Measurements from ENCODE around the gene HNF4A. TPM values are rescaled to one million over a fixed set of nuclear protein-coding genes. Genes with fewer than 3 reads are reported as not detected.

The HNF4A gene
- total RNA-seq, 2 donors from 2014 or later: not detected

DNA sequence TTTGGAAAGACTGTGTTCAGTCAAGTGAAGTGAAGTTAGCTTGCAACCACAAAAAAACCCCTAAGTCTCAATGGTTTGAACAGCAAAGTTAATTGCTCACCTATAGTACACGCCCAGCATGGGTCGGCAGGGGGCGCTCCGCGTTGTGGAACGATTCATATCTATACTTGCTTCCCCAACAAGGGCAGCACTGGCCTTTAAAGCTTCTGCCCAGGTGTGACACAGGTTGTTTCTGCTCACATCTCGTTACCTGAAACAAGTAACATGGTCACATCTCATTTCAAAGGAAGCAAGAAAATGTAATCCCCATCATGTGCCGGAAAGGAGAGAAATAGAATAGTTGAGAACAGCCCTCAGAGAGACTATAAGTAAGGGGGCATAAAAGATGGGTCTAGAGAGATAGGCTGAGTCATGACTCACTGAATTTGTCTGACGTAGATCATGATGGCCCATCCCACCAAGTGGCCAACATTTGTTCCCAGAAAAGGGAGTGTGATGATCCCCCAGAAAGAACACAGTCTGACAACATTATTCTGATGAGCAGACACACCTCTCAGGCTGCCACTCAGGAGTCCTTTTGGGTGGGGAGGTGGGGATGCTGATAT lies 29.0 kb downstream of the HNF4A start:
- DNase-seq: peak; percentile 82
- ATAC-seq: peak; percentile 56 to 71
- intact Hi-C loops (cut with DNase I): loop anchor here (2.0 to 10.0 kb wide), 3 partner anchors 70 to 226 kb away; partner anchors contain the start of gene FITM2 (in 1 of the 2)

GRCh38 chr20:44388466-44389023 lies 33.0 kb downstream of the HNF4A start:
- peak; percentile 69 for DNase-seq
- intact Hi-C loops (cut with DNase I): loop anchor here (2.0 to 10.0 kb wide), 3 partner anchors 74 to 171 kb away; partner anchors contain the start of gene FITM2 (in 1 of the 2)
- peak; percentile 64 to 86 for ATAC-seq

DNA sequence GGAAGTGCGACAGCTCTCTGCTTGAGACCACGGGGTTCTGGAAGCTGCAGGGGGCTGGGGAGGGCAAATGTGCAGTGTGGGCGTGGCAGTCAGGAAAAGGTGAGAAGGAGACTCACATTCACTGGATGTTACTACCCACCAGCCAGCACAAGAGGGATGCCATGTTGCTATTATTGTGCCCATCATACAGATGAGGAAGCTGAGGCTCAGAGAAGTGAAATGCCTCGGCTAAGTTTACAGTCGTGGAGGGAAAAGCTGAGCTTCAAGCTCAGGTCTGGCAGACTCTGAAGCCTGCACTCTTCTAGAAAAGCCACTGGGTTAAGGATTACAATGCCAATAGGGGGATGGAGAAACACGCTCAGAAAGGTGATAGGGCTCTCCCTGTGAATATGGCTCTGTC lies 34.4 kb downstream of the HNF4A start:
- DNase-seq: no peak
- ATAC-seq: no peak
- intact Hi-C loops (cut with DNase I): loop anchor here (2.0 to 10.0 kb wide), 3 partner anchors 75 to 173 kb away; partner anchors contain the start of gene FITM2 (in 1 of the 2)

DNA sequence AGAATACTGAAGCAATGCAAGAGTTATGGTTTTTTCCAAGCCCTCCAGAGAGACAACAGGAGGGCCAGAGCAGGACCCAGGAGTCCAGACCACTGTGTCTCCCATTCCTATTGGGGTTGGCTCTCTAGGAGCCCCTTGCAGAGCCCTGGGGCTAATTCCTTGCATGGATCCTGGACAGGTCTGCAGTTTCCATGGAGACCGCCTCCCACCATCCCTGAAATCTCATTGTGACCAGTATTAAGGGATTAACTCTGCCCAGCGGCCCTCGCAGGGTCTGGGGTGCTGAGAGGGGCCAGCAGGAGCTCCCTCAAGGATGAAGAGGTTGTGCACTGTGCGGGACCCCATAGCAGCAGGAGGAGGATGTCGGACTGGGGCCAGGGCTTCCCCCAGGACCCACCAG lies 34.8 kb downstream of the HNF4A start:
- no peak for DNase-seq
- ATAC-seq: no peak
- intact Hi-C loops (cut with DNase I): no loop called here

DNA sequence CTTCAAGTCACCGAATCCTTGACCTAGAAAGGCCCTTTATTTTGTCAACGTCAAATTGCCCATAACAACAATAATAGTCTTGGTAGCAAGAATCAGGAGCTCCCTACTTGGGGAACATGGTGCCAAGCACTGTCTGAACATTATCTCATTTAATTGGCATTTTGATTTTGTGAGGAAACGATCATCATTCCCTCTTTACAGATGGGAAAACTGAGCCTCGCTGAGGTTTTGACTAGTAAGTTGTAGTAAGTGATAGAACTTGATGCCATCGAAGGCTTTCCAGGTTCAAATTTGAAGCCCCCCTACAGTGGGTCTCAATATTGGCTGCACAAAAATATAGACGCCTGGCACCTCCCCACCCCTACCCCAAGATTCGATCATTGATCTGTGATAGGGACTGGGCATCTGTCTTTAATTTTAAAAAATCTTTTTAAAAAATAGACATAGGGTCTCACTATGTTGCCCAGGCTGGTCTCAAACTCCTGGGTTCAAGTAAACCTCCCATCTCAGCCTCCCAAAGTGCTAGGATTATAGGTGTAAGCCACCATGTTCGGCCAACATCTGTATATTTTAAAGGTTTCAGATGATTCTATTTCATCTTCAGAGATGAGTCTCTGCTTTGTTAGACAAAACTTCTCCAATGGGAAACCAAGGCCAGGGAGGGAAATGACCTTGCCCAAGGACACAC lies 36.7 kb downstream of the HNF4A start:
- intact Hi-C loops (cut with DNase I): no loop called here
- ATAC-seq (no peak), DNase-seq (no peak)

DNA sequence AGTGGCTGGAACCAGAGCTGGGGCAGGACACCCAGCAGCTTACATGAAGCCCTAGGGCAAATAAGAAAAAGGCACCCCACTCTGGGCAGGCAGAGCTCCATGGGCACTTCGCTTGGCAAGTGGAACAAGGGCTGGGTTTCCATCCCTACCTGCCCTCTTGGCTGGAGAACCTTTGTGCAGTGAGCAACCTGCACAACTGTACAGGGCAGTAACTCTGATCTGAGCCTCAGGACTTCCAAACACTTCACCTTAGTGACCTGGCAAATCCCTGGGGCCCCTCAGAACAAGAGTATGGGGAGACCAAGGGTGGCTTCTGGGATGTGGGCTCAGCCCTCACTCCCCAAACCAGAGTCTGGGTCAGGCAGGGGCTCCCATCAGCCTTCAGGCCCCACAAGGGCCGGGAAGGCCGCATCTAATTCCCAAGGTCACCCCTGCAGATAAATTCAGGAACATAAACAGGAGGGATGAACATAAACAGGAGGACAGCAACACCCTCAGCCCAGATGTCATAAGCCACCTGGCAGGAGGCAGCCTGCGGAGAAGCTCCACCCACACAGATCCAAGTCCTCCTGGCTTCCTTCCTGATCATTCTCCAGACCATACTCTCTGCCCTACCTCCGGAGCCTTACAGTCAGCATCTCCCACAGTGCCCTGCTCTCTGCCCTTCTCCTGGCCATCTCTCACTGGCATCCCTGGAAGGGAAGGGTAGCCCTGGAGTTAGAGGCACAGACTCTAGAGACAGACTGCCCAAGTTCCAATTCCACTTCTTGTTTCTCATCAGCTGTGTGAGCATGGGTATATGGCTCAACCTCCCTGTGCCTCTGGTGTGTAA lies 37.5 kb downstream of the HNF4A start:
- intact Hi-C loops (cut with DNase I): no loop called here
- DNase-seq (no peak), ATAC-seq (no peak)

GRCh38 chr20:44393608-44394451 lies 38.3 kb downstream of the HNF4A start:
- DNase-seq (no peak), ATAC-seq (no peak)
- intact Hi-C loops (cut with DNase I): no loop called here

DNA sequence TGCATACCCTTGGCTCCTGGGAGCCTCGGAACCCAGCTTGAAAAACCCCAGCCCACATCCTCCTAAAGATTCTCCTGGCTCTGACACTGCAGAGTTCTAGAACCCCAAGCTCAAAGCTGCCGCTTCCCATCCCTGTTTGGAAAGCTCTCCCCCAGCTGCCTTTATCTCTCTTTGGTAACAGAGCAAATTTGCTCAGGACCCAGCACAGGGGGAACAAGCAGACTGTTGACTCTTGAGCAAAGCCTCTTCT lies 38.9 kb downstream of the HNF4A start:
- no peak for ATAC-seq
- intact Hi-C loops (cut with DNase I): no loop called here
- no peak for DNase-seq

- ATAC-seq (peak in 1 of 2 donors; percentile 63), DNase-seq (no peak)
- intact Hi-C loops (cut with DNase I): no loop called here
Measured at GRCh38 chr20:44394702-44395460, 39.4 kb downstream of the HNF4A start.

GRCh38 chr20:44395461-44396340 lies 40.2 kb downstream of the HNF4A start:
- intact Hi-C loops (cut with DNase I): no loop called here
- no peak for DNase-seq

GRCh38 chr20:44396369-44397130 lies 41.1 kb downstream of the HNF4A start:
- ATAC-seq: no peak
- intact Hi-C loops (cut with DNase I): no loop called here
- DNase-seq: no peak

More at GRCh38 chr20:44395461-44396340, 40.2 kb downstream of the HNF4A start:
- ATAC-seq: no peak

- intact Hi-C loops (cut with DNase I): no loop called here
- ATAC-seq (no peak), DNase-seq (no peak)
Measured at GRCh38 chr20:44398335-44398734, 42.8 kb downstream of the HNF4A start.

DNA sequence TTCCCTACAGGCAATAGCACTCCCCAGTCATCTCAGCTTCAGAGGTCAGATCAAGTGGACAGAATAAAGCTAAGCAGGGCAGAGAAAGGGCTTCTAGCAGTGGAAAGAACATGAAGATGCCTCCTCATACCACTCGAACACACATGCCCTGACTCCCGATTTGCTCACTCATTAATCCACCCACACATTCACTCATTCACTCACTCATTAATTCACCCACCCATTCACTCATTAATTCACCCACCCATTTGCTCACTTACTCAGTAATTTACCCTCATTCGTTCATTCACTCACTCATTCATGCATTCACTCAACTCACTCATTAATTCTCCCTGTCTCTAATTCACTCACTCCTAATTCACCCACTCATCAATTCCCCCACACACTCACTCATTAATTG lies 43.9 kb downstream of the HNF4A start:
- intact Hi-C loops (cut with DNase I): no loop called here
- ATAC-seq: no peak
- DNase-seq: no peak

GRCh38 chr20:44400671-44400969 lies 45.1 kb downstream of the HNF4A start:
- intact Hi-C loops (cut with DNase I): no loop called here
- DNase-seq (no peak), ATAC-seq (no peak)

GRCh38 chr20:44400970-44401769 lies 45.7 kb downstream of the HNF4A start:
- DNase-seq (no peak), ATAC-seq (no peak)
- intact Hi-C loops (cut with DNase I): no loop called here

DNA sequence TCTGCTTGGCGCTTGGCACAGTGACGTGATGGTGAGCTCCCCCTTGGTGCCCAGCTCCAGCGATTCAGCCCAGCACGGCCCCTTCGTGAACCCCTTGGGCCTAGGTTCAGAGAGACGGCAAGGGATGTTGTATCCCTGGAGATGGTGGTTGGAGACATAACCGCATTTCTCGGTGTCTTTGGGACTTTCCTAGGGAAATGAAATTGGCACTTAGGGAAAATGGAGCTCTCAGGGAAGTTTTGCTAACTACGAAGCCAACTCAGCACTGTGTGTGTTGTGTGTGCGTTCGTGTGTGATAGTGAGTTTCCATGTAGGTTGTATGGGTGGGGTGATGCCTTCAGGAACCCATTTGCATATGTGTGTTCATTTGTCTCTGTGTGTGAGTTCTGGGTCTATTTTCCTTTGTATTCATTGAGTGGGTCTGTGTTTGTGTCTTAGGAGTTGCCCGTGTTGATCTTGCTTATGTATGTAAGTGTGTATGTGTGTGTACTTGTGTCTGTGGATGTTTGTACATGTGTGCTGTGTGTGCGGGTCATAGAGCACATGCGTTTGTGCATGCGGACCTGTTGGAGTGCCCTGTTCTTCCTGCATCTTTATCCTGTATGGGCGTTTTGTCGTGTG lies 46.4 kb downstream of the HNF4A start:
- ATAC-seq: no peak
- intact Hi-C loops (cut with DNase I): no loop called here
- DNase-seq: no peak
